Neutrophil (primary cell): Measurements from ENCODE around the gene SPG21.

Experiments
- H3K27ac ChIP-seq: fragments of 200-600 bp; sonication (generic); 2 replicates; pipeline ENCODE4 v1.5.1; 2016; ENCODE audit warnings: mild to moderate bottlenecking, moderate library complexity
- H3K27me3 ChIP-seq: fragments of 200-600 bp; sonication (generic); 2 replicates; pipeline ENCODE4 v1.6.0; 2016; ENCODE audit warnings: mild to moderate bottlenecking
- H3K36me3 ChIP-seq: fragments of 200-600 bp; sonication (generic); 2 replicates; pipeline ENCODE4 v1.5.1; 2017
- H3K4me1 ChIP-seq, 2 experiments: fragments of 200-600 bp in 1 of 2; sonication (generic) in 1 of 2; 1 replicate in 1 of 2; 2 replicates in 1 of 2; pipeline versions ENCODE4 v1.5.1 to v1.6.1; 2013 to 2016; ENCODE audit warnings: low read depth in 1 of 2, low read length in 1 of 2, mild to moderate bottlenecking in 1 of 2, moderate library complexity in 1 of 2; ENCODE audit not compliant: control insufficient read depth in 1 of 2, insufficient read depth in 1 of 2
- H3K4me3 ChIP-seq, 2 experiments: fragments of 200-600 bp in 1 of 2; sonication (generic) in 1 of 2; 1 replicate in 1 of 2; 2 replicates in 1 of 2; pipeline ENCODE4 v1.5.1; 2013 to 2016; ENCODE audit warnings: low read depth in 1 of 2, low read length in 1 of 2, mild to moderate bottlenecking in 1 of 2, moderate library complexity in 1 of 2
- H3K9me3 ChIP-seq: fragments of 200-600 bp; sonication (generic); 2 replicates; pipeline ENCODE4 v1.5.1; 2016
- CTCF ChIP-seq: fragments of 200-600 bp; sonication (generic); IDR thresholded peaks from 2 replicates; pipeline ENCODE4 v1.5.1; 2016; ENCODE audit warnings: antibody characterized with exemption

Gene SPG21

GRCh38 chr15:65006876-65007275, 17.2 kb upstream of the SPG21 start:
- Histone ChIP-seq H3K4me1 (peaks cover 24 to 31% of the 10 kb centered on the region in 2 experiments), H3K4me3 (no peak overlapping the region), H3K9me3 (no peaks in the 10 kb centered on the region), H3K27me3 (no peaks in the 10 kb centered on the region), H3K36me3 (peaks cover 39% of the 10 kb centered on the region), H3K27ac (no peak overlapping the region)
- no peak for TF ChIP-seq CTCF

GRCh38 chr15:65004993-65005392, 15.3 kb upstream of the SPG21 start:
- no peaks in the 10 kb centered on the region for H3K9me3 ChIP-seq
- peaks cover 51% of the 10 kb centered on the region for H3K36me3 ChIP-seq
- TF ChIP-seq CTCF: no peak
- H3K4me1 ChIP-seq: peaks cover 8 to 13% of the 10 kb centered on the region in 2 experiments
- H3K27ac ChIP-seq: peak overlapping the region; percentile 25
- H3K27me3 ChIP-seq: no peaks in the 10 kb centered on the region
- no peak overlapping the region for H3K4me3 ChIP-seq

- H3K36me3 ChIP-seq: peaks cover 22% of the 10 kb centered on the region
- no peaks in the 10 kb centered on the region for H3K27me3 ChIP-seq
- no peaks in the 10 kb centered on the region for H3K9me3 ChIP-seq
- H3K27ac ChIP-seq: no peak overlapping the region
- no peak for TF ChIP-seq CTCF
- no peaks in the 10 kb centered on the region for H3K4me1 ChIP-seq
- H3K4me3 ChIP-seq: no peak overlapping the region
These were observed 8.1 kb upstream of the SPG21 start for GRCh38 chr15:64997745-64998375.

- Histone ChIP-seq H3K9me3 (no peaks in the 10 kb centered on the region), H3K36me3 (peaks cover 14% of the 10 kb centered on the region), H3K27me3 (no peaks in the 10 kb centered on the region), H3K4me1 (no peaks in the 10 kb centered on the region), H3K27ac (no peak overlapping the region), H3K4me3 (no peak overlapping the region)
- no peak for TF ChIP-seq CTCF
These were observed 7.4 kb upstream of the SPG21 start for GRCh38 chr15:64997066-64997465.

- TF ChIP-seq CTCF: no peak
- peaks cover 11 to 18% of the 10 kb centered on the region in 2 experiments for H3K4me1 ChIP-seq
- H3K36me3 ChIP-seq: no peaks in the 10 kb centered on the region
- H3K9me3 ChIP-seq: no peaks in the 10 kb centered on the region
- H3K27ac ChIP-seq: no peak overlapping the region
- H3K4me3 ChIP-seq: no peak overlapping the region
- H3K27me3 ChIP-seq: no peaks in the 10 kb centered on the region
These were observed 3.6 kb upstream of the SPG21 start for GRCh38 chr15:64993290-64993689.
